GM19452 (cell line): ENCODE measurements around the gene ECSCR.
A peak's percentile ranks its signal among the peaks of the same experiment; 100 is the strongest.
"Not testable (repeated sequence)": the region's sequence is repeated elsewhere in the genome, so short reads cannot be mapped to it uniquely, and the experiment has no call there.

ENCODE experiments used
- ATAC-seq: cut with Tn5 transposase; IDR thresholded peaks from one replicate; pipeline ENCODE4 v1.9.1; 2021; ENCODE audit not compliant: unreplicated experiment

ECSCR gene

DNA sequence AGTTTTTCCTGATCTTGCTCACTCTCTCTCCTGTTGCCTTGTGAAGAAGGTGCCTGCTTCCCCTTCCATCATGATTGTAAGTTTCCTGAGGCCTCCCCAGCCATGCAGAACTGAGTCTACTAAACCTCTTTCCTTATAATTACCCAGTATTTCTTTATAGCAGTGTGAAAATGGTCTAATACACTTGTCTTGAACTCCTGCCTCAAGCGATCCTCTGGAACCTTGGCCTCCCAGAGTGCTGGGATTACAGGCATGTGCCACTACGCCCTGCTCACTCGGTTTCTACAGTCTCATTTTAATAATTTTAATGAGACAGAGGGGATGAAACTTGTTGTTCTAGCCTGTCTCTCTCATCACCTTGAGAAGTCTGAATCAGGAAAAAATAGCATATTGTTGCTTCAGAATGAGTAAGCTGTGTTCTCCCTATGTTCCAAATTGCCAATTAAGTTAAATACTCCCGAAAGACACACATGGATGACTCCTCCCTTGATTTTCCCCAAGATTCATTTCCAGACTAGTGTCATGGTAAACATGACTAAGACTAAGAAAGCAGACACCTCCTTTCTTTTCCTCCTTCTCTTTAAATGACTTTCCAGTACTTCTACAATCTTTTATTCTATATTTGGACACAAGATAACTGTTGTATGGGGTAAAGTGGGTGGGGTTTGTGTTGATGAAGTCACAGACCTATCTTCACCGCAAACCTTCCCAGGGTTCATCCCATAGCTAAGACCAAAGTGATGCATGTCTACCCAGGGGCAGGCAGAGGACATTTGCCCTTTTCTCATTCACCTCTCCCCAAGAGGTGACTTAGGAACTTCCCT is 15.4 kb downstream of the ECSCR start:
- peak; percentile 60 for ATAC-seq

DNA sequence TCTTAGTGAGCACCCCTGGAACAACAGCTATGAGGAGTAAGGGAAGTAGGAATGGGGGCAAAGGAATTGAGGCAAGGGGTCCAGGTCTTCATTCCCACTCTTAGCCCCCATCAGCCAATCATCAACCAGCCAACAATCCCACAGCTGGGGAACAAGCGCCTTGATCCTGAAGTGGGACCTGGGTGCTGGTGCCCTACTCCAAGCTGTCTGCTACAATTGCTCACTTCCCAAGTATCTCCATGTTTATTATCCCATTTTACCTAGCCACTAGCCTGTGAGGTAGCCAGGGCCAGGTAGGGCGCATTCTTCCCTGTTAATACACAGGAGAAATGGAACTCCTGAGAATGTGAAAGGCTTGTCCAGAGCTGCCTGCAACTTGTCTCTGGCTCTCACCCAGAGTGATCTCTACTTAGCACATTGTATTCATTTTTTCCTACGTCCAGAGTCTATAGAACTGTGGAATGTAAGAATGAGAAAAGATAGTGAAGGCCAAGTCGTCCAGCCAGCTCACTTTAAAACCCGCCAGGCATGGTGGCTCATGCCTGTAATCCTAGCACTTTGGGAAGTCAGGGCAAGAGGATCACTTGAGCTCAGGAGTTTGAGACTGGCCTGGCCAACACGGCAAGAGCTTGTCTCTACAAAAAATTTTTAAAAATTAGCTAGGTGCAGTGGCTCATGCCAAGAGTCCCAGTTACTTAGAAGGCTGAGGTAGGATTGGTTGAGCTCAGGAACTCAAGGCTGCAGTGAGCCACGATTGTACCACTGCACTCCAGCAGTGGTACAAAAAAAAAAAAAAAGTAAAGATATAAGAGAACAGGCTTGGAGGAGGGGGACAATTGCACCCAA is 17.0 kb downstream of the ECSCR start:
- no peak for ATAC-seq

DNA sequence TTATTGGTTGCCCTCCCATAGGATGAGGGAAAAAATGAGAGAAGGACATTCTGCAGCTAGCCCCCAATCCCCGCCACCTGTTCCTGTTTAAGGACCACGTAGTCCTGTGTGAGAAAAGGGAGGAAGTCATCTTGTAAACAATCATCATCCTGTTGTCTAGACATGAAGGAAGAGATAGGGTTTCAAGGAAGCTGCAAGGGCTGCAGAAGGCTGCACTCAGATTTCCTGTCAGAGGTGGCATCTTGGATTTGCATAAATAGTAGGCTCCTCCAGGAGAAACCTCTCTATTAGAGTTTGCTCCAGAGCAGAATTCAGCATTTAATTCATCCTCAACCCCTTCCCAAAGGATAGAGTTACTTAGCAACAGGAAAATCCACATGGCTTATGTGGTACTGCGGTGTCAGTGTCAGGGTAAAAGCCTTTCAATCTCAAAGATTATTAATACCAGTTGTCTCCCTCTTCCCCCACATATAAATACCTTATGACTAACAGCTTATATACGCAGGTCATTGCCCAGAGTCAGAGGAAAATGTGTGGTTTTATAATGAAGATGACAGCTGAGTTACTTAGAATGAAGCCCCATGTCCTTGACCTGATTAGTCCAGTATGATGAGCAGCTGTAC is 18.6 kb downstream of the ECSCR start:
- no peak for ATAC-seq

DNA sequence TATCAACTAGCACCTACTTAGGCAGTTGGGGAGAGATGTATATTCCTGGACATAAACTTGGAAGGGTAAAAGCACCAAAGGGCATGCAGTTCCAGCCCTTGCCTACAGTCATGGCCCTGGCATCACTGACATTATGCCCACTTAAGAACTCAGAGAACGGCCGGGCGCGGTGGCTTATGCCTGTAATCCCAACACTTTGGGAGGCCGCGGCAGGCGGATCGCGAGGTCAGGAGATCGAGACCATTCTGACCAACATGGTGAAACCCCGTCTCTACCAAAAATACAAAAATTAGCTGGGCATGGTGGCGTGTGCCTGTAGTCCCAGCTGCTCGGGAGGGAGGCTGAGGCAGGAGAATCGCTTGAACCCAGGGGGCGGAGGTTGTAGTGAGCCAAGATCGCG is 22.1 kb downstream of the ECSCR start:
- not testable (repeated sequence) for ATAC-seq

DNA sequence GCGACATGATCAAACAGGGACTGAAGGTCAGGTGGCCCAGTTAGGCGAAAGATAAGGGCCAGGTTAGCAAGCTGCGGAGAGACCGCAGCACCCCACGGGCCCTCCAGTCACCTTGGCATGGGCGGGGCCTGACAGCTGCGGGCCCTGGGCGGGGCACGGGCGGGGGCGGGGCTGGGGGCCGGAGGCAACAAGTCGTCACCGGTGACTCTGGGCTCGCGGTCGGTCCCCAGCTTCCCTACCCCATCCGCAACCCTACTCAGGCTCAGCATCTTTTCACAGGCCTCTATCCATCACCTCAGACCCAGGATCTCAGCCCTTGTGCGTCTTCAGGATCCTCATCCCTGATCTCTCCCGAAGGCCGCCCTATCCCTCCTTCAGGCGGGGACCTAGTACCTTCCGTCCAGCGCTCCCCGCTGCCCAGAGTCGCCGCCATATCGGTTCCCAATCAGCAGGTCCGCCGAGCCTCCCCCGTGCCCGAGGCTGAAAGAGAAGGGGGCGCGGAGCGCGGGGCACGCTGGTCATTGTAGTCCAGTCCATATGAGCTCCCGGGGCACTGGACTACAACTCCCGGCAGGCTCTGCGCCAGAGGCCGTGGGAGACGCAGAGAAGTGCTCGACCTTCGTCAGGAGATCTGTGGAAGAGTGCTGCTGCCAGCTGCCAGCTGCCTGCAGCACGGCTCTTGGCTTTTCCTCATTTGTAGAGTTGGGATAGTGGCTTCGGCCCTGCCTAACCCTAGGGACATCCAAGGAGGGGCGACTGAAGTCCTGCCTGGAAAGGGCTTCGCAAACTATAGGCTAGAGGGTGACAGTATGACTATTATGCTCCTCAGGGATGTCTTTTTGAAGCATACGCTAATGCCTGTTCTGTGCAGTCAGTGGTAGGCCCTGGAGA is 23.3 kb downstream of the ECSCR start, which contains the start of gene DNAJC18:
Gene DNAJC18, minus strand, starts transcription at position 513 of the 891 bp plus-strand sequence. Its CDS starts 80 bp downstream, at position 433.
- ATAC-seq, result peak; percentile 91

DNA sequence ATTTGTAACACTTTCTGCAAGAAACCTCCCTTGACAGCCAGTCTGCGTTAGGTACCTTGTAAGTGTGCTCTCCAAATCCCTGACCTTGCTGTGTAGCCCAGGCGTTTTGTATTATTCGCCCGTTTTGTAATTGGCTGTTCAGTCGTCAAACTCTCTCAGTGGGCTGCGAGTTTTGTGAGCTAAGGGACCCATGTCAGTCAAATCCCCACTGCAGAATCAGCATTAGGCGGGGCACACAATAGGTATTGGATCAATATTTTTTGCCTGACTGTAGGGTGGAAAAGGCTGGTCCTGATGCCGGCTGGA is 23.9 kb downstream of the ECSCR start:
- ATAC-seq, result no peak

DNA sequence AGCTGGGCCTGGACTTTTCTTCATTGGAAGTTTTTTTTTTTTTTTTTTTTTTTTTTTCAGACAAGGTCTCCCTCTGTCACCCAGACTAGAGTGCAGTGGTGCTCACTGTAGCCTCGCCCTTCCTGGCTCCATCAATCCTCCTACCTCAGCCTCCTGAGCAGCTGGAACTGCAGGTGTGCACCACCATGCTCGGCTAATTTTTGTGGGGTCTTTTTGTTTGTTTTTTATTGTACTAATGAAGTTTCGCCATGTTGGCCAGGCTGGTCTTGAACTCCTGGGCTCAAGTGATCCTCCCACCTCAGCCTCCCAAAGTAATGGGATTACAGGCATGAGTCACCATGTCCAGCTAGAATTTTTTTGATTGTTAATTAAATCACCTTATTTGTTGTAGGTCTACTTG is 26.9 kb downstream of the ECSCR start:
- ATAC-seq, result no peak

DNA sequence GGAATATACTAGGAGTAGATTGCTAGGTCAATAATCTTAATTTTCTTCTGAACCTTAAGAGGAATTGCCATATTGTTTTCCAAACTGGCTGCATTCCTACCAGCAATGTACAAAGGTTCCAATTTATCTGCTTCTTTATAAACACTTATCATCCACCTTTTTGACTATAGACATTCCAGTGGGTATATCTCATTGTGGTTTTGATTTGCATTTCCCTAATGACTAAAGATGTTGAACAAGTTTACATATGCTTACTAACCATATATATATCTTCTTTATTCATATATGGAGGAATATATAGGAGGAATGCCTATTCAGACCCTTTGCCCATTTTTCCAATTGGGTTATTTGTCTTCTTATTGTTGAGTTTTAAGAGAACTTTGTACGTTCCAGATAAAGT is 30.8 kb downstream of the ECSCR start:
- no peak for ATAC-seq

DNA sequence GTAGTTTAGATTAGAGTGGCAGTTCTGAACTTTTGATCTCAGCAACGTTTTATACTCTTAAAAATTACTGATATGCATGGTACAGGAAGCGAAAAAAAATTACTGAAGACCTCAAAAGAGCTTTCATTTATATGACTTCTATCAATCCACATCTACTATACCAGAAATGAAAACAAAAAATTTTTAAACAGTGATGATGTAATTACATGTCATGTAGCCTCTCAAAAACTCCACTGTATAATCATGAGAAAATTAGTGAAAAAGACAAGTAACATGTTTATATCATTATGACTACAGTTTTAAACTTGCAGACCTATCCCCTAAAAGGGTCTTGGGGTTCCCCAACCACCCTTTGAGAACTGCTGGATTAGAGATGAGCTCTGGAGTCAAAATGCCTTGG is 32.5 kb downstream of the ECSCR start:
- ATAC-seq, result no peak

DNA sequence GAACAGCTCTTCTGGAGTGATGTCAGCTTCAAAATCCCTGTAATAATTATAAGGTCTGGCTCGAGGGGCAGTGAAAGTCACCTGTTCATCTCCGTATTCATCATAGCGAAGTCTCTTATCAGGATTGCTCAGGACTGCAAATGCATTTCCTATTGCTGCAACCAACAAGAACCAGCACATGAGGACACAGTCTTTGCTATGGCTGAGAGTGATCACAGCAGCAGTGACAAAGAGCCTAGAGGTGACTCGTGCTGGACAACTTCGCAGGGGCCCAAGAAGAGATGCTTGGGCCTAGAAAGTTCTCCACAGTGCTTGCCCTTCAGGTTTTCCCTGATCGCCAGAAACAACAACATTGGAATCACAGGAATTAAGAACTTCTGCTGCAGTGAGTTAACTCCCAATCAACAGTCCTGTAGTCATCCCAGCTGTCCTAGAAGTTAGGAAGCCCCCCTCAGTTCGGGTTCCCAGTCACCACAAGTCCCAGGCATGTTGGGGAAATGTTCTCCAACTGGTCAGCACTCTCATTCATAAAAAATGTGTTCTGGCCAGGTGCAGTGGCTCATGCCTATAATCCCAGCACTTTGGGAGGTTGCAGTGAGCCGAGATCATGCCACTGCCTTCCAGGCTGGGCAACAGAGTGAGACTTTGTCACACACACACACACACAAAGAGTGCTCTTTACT is 36.2 kb downstream of the ECSCR start:
- no peak for ATAC-seq

DNA sequence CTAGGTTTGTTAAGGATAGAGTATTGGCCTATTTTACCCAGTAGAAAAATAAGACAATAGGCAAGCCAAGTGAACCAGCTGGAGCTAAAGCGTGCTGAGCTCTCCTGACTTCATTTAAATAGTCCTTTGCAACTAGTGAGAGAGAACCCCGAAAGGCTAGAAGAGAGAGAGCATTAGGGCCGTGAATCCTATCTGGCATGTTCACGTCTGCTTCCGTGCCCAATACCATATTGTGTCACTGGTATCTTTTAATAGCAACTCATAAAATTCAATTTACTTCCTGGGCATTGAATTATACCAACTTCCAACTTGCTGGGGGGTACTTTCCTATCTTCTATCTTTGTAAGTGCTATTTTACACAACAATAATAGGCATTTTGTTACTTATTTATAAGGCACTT is 37.0 kb downstream of the ECSCR start:
- ATAC-seq, result no peak

DNA sequence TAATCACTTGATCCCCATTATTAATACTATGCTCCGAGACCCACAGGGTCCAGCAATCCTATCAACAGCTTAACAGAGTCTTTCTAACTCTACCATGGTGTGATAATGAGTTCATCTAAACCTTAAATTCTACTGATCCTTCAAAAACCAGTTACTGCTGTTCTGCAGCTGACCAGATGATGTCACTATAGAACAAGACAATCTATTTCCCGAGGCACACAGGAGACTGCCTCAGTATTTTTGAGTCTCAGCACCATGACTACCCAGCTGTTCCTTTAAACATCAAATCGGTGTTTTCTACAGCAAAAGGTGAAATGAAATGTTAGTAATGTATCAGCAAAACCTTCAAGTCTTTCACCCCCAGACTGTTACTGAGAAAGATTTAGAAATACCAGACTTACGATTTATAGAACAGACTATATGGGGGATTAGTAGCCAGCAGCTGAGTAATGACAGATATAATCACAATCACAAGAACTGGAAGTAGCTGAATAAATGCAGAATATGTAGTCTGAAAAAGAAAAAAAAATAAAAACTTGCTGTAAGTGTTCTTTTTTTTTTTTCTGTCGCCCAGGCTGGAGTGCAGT is 40.1 kb downstream of the ECSCR start:
- no peak for ATAC-seq

DNA sequence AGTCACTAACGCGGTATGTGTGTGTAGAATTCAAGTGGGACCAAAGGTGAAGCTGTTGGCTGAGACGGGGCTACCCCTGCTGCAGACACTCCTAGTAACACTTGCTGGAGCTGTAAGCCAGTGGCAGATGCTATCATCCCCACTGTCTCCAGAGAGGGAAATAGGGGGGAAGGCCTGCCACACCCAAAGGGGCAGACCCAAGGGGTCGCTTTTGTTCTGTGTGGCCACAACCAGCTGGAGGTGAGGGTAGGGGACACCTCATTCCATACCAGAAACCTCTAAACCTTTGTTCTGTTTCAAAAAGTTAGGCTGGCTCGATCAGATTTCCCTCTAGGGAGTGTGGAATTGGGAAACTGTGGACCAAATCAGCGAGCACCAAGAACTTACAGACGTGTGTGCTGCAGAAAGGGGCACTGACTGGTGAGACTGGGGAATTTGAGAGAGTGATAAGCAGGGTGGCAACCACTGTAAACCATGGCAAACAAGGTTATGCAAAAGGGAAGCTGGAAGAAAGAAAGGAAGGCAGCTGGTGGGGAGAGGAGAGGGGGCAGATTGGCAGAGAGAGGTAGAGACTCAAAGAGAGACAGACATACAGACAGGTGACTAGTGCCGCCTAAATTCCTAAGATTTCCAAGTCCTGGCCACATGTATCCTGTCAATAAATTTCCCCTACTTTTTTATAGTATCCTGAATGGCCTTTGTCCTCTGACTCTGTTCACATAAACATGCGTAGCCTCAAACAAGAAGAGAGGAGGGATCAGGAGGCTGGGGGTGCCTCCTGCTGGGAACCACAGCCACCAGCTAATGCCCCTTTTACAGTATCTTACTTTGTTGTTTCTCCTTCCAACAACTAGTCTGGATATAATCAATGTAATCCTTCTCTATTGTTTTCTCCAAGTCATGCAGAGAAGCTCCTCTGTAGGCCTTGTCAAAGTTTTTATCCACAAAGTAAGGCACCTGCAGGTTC is 43.0 kb downstream of the ECSCR start:
- ATAC-seq, result no peak

DNA sequence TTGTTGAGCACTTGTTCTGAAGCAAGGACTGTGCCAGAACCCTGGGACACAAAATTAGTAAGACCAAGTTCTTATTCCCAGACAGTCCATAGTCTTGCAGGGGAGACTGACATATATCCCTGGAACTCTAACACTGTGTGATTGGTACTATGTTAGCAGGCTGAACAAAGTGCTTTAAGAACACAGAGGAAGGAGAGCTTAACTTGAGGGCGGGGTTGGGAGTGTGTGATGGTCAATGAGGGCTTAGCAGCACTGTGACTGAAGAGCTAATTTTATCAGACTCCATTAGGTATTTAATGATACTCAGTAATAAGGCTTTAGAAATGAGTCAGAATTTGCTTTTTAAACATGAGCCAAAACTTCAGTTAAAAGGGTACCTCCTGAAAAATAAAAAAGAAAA is 43.8 kb downstream of the ECSCR start:
- ATAC-seq, result no peak

DNA sequence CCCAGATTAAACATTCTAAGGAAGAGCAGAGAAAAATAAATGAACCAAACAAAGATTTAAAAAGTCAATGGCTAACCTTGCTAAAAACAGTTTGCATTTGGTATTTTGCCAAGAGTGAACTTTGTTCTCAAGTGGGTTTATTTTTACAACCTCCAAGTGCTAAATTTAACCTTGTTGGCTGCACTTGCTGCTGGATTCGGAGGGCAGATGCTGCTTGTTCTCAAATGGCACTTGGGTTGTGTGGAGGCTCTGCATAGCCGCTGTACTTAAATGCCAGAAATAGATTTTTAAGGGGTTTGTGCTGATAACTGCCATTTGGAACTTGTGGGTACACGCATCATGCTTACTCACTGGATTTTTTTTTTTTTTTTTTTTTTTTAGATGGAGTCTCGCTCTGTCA is 45.3 kb downstream of the ECSCR start:
- ATAC-seq, result no peak

DNA sequence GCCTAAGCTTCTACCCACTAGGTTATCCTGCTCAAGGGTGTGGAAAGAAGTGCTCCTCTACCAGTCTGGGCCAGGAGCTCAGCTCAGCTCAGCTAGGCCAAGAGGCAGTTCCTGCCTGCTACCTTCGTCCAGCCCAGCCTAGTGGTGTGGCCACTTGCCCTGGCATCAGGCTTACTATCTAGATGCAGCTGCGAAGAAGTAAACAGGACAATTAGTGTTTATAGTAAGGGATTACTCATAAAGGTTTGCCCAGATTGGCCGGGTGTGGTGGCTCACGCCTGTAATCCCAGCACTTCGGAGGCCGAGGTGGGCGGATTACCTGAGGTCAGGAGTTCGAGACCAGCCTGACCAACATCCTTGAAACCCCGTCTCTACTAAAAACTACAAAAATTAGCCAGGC is 45.9 kb downstream of the ECSCR start:
- ATAC-seq, result no peak

DNA sequence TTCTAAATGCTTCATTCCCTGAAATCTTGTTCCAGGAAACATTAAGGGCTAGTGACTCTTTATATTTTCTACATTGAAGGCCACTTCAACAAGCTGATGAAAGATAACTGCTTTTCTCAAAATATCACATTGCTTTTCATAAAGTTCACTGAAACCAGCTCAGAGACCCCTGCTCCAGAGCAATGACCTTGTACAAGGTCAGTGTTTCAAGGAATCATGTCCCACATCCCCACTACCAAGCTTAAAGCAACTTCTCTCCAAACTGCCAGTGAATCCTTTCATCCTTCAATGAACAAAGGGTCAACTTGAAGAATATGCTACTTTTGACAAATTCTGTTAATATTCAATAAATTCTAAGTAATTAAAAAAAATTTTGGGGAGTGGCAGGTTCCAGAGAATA is 46.7 kb downstream of the ECSCR start:
- no peak for ATAC-seq

DNA sequence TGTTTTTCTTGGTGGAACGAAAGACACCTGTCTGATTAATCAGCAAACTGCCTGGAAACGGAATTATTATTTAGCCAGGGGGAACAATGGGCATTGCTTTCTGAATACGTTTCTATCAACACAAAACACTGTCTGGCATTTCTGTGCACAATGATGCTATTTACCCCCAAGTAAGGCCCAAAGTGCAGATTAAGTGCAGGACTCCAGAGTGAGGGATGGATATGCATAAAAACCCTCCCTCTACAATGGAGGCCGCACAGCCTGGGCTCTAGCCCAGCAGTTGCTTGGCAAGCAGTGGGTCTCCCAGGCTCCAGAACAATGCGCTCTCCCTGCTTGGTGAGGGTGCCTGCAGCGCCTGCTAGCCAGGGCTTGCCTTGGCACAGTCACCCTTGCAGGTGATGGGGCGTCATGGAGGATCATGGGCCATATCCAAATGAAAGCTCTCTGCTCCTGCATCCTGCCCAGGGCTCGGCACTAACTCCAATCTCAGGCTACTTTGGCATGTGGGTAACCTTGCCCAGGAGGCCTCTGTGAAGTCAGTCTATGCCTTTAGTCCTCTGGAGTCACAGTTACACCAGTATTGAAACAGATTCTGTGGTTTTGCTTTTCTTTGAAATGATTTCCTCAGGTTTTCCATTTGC is 47.2 kb downstream of the ECSCR start:
- ATAC-seq, result no peak
